ENCODE measurements around the gene IFT52. TPM values are rescaled to one million over a fixed set of nuclear protein-coding genes. Genes with fewer than 3 reads are reported as not detected.

Gene IFT52
- 35.6 and 38.8 TPM in 2 replicates for total RNA-seq

GRCh38 chr20:43590392-43591303, at the start of gene IFT52:
IFT52 (plus strand) TSS chr20:43590937; CDS start chr20:43594699, 3,762 bp downstream.

DNA sequence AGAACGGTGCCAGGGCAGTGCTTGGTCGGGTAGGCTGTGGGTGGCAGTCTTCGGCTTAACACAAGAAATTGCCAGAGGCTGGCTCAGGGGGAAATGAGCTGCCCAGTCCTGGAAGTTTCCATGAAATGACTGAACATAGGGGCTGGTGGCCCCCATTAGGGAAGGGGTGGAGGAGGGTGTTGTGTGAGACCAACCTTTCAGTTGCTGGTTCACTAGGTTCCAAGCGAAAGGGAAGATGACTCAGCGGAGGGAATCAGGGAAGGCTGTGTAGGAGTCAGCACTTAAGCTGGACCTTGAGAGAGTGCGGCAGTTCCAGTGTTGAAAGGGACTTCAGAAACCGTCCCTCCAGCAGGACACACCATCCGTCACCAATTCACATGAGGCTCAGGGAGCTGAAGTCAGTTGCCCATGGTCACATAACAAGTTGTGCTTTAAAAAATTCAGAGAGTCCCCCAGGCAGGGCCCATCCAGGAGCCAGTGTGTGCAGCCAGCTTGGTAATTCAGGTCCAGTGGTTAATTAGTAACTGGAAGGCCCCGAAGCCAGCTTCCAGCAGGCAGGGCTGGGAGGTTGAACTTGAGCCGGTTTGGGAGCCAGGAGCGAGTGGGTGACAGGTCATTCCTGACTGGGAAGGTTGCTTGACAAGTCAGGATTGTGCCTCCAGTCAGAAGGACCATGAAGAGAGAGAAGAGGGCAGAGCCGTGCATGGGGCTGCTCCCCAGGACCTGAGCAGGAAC, 32.2 kb upstream of the IFT52 start, which contains the start of gene SGK2:
Gene SGK2, plus strand, starts transcription at position 616 of the 735 bp plus-strand sequence. CDS start 7,469 bp downstream, outside the sequence.

DNA sequence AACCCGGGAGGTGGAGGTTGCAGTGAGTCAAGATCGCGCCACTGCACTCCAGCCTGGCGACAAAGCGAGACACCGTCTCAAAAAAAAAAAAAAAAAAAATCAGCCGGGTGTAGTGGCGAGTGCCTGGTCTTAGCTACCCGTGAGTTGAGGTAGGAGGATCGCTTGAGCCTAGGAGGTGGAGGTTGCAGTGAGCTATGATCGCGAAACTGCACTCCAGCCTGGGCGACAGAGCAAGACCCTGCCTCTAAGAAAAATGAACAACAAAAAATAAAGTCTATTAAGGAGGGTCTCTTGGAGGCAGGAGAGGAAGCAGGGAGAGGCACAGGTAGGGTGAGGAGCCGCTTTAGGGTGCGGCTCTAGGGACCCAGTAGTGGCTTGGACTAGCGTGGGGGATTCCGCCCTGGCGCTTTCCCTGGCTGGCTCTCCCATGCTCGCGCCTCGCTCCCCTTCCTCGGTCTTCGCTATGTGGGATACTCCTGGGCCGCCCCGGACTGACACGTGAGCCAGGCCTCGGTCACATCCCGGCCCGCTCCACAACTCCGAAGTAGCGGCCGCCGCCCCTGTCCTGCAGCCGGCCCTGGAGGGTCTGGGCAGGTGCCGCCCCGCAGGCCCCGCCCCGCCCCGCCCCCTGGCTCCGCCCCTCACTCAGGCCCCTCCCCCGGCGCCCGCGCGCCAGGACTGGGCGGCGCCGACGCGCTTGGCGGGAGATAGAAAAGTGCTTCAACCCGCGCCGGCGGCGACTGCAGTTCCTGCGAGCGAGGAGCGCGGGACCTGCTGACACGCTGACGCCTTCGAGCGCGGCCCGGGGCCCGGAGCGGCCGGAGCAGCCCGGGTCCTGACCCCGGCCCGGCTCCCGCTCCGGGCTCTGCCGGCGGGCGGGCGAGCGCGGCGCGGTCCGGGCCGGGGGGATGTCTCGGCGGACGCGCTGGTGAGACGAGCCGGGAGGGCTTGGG, 75.9 kb downstream of the IFT52 start, which contains the start of gene MYBL2:
Gene MYBL2, plus strand, starts transcription at position 739 of the 953 bp plus-strand sequence. Its CDS starts 170 bp downstream, at position 909.

Other genes starting within 250 kb of the IFT52 start
- gene SRSF6, start 133.0 kb upstream of the IFT52 start, total RNA-seq = 42.7 and 44.6 TPM in 2 replicates
- 5.7 and 7.5 TPM in 2 replicates for gene L3MBTL1, start 83.2 kb upstream of the IFT52 start, total RNA-seq
- gene SGK2, start 31.9 kb upstream of the IFT52 start, total RNA-seq = 0.73 and 0.85 TPM in 2 replicates
- gene MYBL2, start 76.2 kb downstream of the IFT52 start, total RNA-seq = 1.3 and 2.4 TPM in 2 replicates
- gene GTSF1L, start 136.1 kb downstream of the IFT52 start, total RNA-seq = not detected in 2 replicates